Measurements from ENCODE around the gene RREB1.
A peak's percentile ranks its signal among the peaks of the same experiment; 100 is the strongest.

Gene RREB1

GRCh38 chr6:7229376-7230326 lies 121.9 kb downstream of the RREB1 start:
- DNase-seq: no peak

GRCh38 chr6:7230327-7230691 lies 122.5 kb downstream of the RREB1 start:
- DNase-seq: no peak

- DNase-seq: no peak
These were observed 123.4 kb downstream of the RREB1 start for GRCh38 chr6:7230956-7231713.

- DNase-seq: no peak
These were observed 124.6 kb downstream of the RREB1 start for GRCh38 chr6:7232351-7232750.

GRCh38 chr6:7234547-7234946 lies 126.8 kb downstream of the RREB1 start:
- no peak for DNase-seq

GRCh38 chr6:7235712-7236305 lies 128.0 kb downstream of the RREB1 start:
- no peak for DNase-seq

GRCh38 chr6:7236306-7237209 lies 128.8 kb downstream of the RREB1 start:
- DNase-seq: no peak

- no peak for DNase-seq
These were observed 130.0 kb downstream of the RREB1 start for GRCh38 chr6:7237653-7238188.

- DNase-seq: no peak
These were observed 130.8 kb downstream of the RREB1 start for GRCh38 chr6:7238526-7238899.

GRCh38 chr6:7238900-7239589 lies 131.3 kb downstream of the RREB1 start:
- DNase-seq: peak; percentile 78

- no peak for DNase-seq
These were observed 131.8 kb downstream of the RREB1 start for GRCh38 chr6:7239590-7239948.

GRCh38 chr6:7240351-7240750 lies 132.6 kb downstream of the RREB1 start:
- no peak for DNase-seq

- no peak for DNase-seq
These were observed 133.4 kb downstream of the RREB1 start for GRCh38 chr6:7241160-7241559.

- no peak for DNase-seq
These were observed 134.2 kb downstream of the RREB1 start for GRCh38 chr6:7241709-7242645.

- DNase-seq: no peak
These were observed 135.0 kb downstream of the RREB1 start for GRCh38 chr6:7242835-7243178.

GRCh38 chr6:7243179-7243981 lies 135.6 kb downstream of the RREB1 start:
- DNase-seq: peak; percentile 78

- DNase-seq: no peak
These were observed 138.1 kb downstream of the RREB1 start for GRCh38 chr6:7245668-7246393.

GRCh38 chr6:7246401-7247178 lies 138.8 kb downstream of the RREB1 start:
- DNase-seq: no peak

GRCh38 chr6:7247179-7247456 lies 139.4 kb downstream of the RREB1 start:
- DNase-seq: no peak

Data from retina (tissue), 1 donor.